ENCODE data around the gene KHDRBS2. TPM values are rescaled to one million over a fixed set of nuclear protein-coding genes. Genes with fewer than 3 reads are reported as not detected.

The KHDRBS2 gene
- total and polyA plus RNA-seq, 2 donors (not counting 3 experiments of a cell fraction or from before 2014, with no cell fraction given), result not detected

DNA sequence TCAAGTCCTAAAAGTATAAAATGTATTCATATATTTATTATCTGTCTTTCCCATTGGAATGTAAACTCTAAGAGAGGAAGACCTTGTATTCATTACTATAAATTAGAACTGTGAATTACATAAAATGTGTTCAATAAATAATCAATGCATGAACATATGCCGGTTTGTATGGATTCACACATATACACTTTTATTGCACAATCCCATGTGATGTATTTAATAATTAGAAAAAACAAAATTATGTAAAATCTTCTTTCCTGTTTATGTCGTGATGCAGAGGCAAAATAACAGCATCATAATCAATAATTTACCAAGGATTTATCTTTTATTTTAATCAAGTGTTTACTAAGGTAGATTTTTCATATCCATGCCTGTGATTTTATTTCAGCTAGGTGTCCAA, 240.5 kb downstream of the KHDRBS2 start:
- FAIRE-seq, result no peak
- no TSS peak for BruUV-seq (replicated peaks)
- dilution Hi-C loops (cut with MboI; ENCODE audit: extremely low pct_ligation_motif_present, low sequenced_read_pairs), result no loop called here

More for the DNA sequence above, 240.5 kb downstream of the KHDRBS2 start:
- Histone ChIP-seq H3K9ac (replicated peaks; ENCODE audit: extremely low read depth, insufficient read depth, low read length) (no peak overlapping the region), H2AFZ (ENCODE audit: low read depth, low read length) (no peak overlapping the region), H3K4me3 (replicated peaks in 1 of 3; ENCODE audit: insufficient read depth in 1 of 3, low read depth in 1 of 3, low read length in 3 of 3) (no peak overlapping the region), H3K4me2 (ENCODE audit: insufficient read depth, low read length) (no peak overlapping the region), H3K36me3 (ENCODE audit: control insufficient read depth in 2 of 2, extremely low read depth in 1 of 2, insufficient read depth in 2 of 2, low read length in 2 of 2) (no peaks in the 10 kb centered on the region), H3K27ac (ENCODE audit: insufficient read depth, low read depth, low read length) (no peak overlapping the region), H3K4me1 (ENCODE audit: control insufficient read depth, extremely low read depth, insufficient read depth, low read length) (no peaks in the 10 kb centered on the region), H3K9me1 (replicated peaks; ENCODE audit: control insufficient read depth, extremely low read depth, insufficient read depth, low read length) (no peaks in the 10 kb centered on the region), H3K9me3 (replicated peaks; ENCODE audit: control insufficient read depth, insufficient read depth, low read length) (peaks cover 2% of the 10 kb centered on the region), H4K20me1 (replicated peaks; ENCODE audit: control insufficient read depth, extremely low read depth, insufficient read depth, low read length) (no peaks in the 10 kb centered on the region), H3K79me2 (ENCODE audit: control insufficient read depth, insufficient read depth, low read length) (no peaks in the 10 kb centered on the region), H3K27me3 (ENCODE audit: control insufficient read depth in 2 of 2, insufficient read depth in 2 of 2, low read length in 2 of 2) (no peaks in the 10 kb centered on the region)
- TF ChIP-seq, protein P1, sequence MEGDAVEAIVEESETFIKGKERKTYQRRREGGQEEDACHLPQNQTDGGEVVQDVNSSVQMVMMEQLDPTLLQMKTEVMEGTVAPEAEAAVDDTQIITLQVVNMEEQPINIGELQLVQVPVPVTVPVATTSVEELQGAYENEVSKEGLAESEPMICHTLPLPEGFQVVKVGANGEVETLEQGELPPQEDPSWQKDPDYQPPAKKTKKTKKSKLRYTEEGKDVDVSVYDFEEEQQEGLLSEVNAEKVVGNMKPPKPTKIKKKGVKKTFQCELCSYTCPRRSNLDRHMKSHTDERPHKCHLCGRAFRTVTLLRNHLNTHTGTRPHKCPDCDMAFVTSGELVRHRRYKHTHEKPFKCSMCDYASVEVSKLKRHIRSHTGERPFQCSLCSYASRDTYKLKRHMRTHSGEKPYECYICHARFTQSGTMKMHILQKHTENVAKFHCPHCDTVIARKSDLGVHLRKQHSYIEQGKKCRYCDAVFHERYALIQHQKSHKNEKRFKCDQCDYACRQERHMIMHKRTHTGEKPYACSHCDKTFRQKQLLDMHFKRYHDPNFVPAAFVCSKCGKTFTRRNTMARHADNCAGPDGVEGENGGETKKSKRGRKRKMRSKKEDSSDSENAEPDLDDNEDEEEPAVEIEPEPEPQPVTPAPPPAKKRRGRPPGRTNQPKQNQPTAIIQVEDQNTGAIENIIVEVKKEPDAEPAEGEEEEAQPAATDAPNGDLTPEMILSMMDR (IDR thresholded peaks at IDR 0.05; ENCODE audit: extremely low read depth in 1 of 2, insufficient read depth in 1 of 2, low read depth in 1 of 2, low read length in 2 of 2), result no peak
- TF ChIP-seq JUN (IDR thresholded peaks at IDR 0.05; ENCODE audit: borderline replicate concordance, insufficient read depth, insufficient read length, low read depth) (no peak), FOS (IDR thresholded peaks at IDR 0.05; ENCODE audit: borderline replicate concordance, insufficient read depth, low read length) (no peak), POLR2A (IDR thresholded peaks at IDR 0.05; ENCODE audit: low read depth, low read length) (no peak), EZH2 (IDR thresholded peaks at IDR 0.05; ENCODE audit: borderline replicate concordance, low read depth, low read length, severe bottlenecking) (no peak), GATA2 (IDR thresholded peaks at IDR 0.05; ENCODE audit: insufficient read depth, insufficient read length, low read depth, low read length) (no peak), POLR2AphosphoS5 (IDR thresholded peaks at IDR 0.05; ENCODE audit: insufficient read depth, low read depth, low read length) (no peak), MYC (IDR thresholded peaks at IDR 0.05; ENCODE audit: low read depth, low read length) (no peak)
- TF ChIP-seq, protein P2, sequence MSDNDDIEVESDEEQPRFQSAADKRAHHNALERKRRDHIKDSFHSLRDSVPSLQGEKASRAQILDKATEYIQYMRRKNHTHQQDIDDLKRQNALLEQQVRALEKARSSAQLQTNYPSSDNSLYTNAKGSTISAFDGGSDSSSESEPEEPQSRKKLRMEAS (IDR thresholded peaks at IDR 0.05; ENCODE audit: insufficient read depth, insufficient read length), result no peak
- no peak for DNase-seq (ENCODE audit: low read depth, low spot score)
- ChIA-PET CTCF (no interaction called here), POLR2A (no interaction called here)
- intact Hi-C loops (cut with micrococcal nuclease), result no loop called here

All from endothelial cell of umbilical vein (primary cell).